Effector CD4-positive, alpha-beta T cell (primary cell): ENCODE data around the gene RFX6. TPM values are rescaled to one million over a fixed set of nuclear protein-coding genes. Genes with fewer than 3 reads are reported as not detected.
"Not testable (repeated sequence)": the region's sequence is repeated elsewhere in the genome, so short reads cannot be mapped to it uniquely, and the experiment has no call there.

Experiments used
- DNase-seq: peaks from one replicate; pipeline ENCODE4 v3.0.0-alpha.2; 2020
- total RNA-seq: gene quantifications from one replicate; lab custom pipeline; 2026; lab: John Stamatoyannopoulos, UW

RFX6 gene
- total RNA-seq = not detected

DNA sequence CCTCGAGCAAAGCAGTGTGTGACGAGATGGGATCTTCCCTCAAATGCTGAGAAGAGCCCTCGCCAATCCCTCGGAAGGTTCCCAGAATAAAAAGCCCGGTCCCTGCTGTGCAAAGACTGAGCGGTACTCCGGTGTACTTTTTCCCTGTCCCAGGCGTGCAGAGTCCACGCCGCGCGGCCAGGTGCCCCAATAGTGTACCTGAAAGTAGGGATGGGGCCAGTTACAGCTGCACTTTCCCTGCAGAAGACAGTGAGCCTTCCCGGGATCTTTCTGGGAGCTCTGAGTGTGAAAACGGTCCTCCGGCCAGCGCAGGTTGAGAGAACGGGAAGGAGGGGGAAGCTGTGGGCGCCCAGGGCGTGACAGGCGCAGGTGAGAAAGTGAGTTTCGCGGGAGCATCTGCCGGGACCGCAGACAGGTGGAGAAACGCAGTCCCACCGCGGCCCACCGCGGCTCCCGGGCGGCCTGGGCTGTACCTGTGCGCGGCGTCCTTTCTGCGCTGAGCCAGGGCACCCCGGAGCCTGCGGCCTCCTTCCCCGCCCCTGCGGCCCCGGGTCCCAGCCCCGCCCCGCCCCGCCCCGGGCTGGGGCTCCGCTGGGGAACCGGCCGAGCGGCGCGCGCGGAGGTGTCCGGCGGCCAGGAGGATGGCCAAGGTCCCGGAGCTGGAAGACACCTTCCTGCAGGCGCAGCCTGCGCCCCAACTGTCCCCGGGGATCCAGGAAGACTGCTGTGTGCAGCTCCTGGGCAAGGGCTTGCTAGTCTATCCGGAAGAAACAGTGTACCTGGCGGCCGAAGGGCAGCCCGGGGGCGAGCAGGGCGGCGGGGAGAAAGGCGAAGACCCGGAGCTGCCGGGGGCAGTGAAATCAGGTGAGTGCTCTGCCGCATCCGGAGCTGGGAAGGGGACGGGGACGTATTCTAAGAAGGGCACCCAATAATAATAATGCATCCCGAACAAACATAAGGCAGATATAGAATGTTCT lies at the start of gene RFX6:
Gene RFX6 (plus strand): TSS at position 608 of the 977 bp plus-strand sequence. CDS start 34 bp downstream, at position 642.
- DNase-seq = no peak

DNA sequence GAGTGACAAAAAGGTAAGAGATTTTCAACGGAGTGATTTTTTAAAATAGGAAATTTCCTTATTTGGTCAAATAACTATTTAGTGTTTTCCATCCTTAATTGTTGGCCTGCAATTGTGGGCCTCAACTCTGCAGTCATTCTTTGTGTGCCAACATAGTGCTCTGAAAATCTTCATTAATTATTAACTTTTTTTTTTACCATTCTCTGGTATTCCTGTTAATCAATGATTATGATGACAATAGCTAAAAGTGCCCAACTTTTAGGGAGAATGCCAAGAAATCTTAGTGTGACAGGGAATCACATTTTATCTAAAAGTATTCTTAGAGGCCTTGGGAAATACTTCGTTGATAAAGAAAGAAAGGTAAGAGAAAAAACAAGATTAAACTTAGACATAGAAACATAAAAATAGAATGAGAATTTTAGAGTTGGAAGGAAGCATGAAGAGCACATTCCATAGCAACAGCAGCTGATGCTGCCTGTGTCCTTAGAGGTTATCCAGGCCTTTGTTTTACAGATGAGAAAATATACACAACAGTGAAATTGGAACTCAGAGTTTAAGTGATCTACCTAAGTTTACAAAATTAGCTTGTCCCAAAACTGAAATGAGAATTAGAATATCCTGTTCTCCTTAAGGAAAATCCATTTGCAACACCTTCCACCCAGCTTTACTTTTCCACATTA lies 49.3 kb upstream of the RFX6 start:
- DNase-seq = no peak

DNA sequence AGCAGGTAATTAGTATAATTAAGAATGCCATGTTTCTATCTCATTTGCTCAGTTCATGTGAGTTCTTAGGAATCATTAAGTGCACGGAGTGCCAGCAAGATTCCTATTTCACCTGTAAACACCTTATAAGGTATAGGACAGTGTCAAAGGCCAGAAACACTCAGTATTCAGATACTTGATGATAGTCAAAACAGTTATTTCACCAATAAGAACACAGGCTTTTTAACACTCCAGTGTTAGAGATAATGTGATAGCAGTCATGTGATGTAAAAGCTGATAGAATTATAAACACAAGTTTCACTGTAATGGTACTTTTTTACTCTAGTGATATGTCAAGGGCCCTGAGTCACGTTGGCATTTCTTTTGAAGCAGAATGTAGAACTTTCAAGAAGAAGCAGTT lies 48.1 kb upstream of the RFX6 start, which contains the start of gene GPRC6A:
Gene GPRC6A (minus strand): TSS at position 101 of the 400 bp plus-strand sequence. CDS start 70 bp downstream, at position 31.
- DNase-seq = no peak

DNA sequence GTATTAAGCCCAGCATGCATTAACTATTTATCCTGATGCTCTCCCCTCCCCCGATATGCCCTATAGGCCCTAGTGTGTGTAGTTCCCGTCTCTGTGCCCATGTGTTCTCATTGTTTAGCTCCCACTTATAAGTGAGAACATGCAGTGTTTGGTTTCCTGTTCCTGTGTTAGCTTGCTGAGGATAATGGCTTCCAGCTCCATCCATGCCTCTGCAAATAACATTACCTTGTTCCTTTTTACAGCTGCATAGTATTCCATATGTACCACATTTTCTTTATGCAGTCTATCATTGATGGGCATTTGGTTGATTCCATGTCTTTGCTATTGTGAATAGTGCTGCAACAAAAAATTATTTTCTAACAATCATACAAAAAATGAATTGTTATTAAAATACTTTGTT lies 42.5 kb upstream of the RFX6 start:
- DNase-seq = not testable (repeated sequence)

- DNase-seq = no peak
Observed at GRCh38 chr6:116836606-116837342, 40.3 kb upstream of the RFX6 start.

GRCh38 chr6:116840091-116840490 lies 37.0 kb upstream of the RFX6 start:
- no peak for DNase-seq

GRCh38 chr6:116842459-116842858 lies 34.6 kb upstream of the RFX6 start:
- DNase-seq = no peak

DNA sequence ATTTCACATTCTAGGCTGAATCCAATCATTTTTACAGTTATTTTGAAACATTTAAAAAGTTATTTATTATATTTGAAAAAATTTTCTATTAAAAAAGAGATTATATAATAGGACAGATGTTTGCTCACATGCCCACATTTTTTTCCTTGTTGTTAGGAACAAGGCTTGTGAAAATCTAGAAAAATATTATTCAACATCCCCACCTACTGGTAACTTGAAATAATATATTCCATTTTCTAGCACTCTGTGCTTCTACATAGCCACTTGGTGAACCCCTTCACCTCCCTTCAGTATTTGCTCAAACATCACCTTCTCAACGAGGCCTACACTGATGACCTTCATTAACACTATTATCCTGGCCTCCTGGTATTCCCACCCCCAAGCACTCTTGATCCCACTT lies 29.8 kb upstream of the RFX6 start:
- DNase-seq = no peak

- no peak for DNase-seq
Observed at GRCh38 chr6:116858060-116858459, 19.0 kb upstream of the RFX6 start.

DNA sequence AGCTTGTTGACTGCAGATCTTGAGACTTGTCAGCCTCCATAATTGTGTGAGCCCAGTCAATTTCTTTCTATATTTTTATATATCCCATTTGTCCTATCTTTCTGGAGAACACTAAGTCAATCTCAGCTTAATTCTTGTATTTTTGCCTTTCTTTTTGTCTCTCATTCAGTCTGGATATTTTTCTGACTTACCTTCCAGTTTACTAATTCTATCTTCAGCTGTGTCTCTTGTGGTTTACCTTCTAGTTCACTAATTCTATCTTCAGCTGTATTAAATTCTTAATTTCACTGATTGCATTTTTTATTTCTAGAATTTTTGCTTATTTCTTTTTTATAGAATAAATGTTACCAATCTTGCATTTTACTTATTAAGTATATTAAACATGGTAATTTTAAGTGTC lies 17.8 kb upstream of the RFX6 start:
- DNase-seq = no peak

- no peak for DNase-seq
Observed at GRCh38 chr6:116866281-116866871, 10.7 kb upstream of the RFX6 start.

DNA sequence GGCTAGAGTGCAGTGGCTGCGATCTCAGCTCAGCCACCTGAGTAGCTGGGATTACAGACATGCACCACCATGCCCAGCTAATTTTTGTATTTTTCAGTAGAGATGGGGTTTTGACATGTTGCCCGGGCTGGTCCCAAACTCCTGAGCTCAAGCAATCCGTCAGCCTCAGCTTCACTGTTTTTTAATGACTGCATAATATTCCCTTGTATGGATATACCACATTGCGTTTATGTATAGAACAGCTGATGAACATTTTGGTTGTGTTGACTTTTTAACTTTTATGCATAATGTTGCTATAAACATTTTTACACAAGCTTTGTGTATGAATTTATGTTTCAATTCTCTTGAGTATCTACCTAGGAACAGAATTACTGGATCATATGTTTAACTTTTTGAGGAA lies 4.3 kb upstream of the RFX6 start:
- DNase-seq = no peak

- DNase-seq = no peak
Observed at GRCh38 chr6:116876107-116876506, 935 bp upstream of the RFX6 start.

- no peak for DNase-seq
Observed at GRCh38 chr6:116877743-116878142, 701 bp downstream of the RFX6 start.

- no peak for DNase-seq
Observed at GRCh38 chr6:116881236-116881635, 4.2 kb downstream of the RFX6 start.

- DNase-seq = no peak
Observed at GRCh38 chr6:116883005-116883404, 6.0 kb downstream of the RFX6 start.

DNA sequence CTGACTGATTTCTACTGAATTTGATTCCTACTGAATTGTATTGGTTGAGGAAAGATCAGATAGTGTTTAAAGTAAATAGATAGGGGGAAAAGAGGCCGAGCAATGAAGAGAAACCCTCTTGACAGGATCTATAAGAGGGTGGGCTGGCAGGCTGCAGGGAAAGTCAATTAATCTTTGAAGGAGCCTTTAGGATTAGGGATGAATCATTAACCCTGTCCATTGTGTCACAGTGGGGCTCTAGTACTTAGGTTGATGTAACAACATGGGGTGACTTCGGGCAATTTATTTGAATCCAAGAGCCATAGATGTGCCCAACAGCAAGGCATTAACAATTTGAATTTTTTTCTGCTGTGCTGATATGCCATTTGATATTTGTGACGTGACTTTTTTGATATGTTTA lies 7.5 kb downstream of the RFX6 start:
- no peak for DNase-seq

GRCh38 chr6:116887168-116887567 lies 10.1 kb downstream of the RFX6 start:
- DNase-seq = no peak

DNA sequence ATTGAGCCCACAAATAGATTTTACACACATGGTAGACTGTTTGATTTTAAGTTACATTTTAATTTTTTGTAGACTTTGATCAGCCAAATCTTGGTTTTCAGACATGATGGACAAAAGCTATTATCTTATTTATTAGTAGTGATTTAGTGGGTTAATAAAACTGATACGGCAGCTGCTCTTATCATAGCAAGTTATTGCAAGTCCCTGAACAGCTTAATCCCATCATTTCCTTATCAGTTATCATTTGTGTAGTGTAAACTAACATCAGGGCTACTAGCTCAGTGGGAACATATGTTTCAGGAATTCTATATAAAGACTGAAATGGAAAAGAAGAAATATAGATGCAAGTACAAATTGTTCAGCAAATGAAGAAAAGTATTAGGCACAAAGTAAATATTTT lies 10.9 kb downstream of the RFX6 start:
- DNase-seq = no peak

GRCh38 chr6:116888732-116889360 lies 11.8 kb downstream of the RFX6 start:
- DNase-seq = no peak

GRCh38 chr6:116894669-116895068 lies 17.6 kb downstream of the RFX6 start:
- no peak for DNase-seq

DNA sequence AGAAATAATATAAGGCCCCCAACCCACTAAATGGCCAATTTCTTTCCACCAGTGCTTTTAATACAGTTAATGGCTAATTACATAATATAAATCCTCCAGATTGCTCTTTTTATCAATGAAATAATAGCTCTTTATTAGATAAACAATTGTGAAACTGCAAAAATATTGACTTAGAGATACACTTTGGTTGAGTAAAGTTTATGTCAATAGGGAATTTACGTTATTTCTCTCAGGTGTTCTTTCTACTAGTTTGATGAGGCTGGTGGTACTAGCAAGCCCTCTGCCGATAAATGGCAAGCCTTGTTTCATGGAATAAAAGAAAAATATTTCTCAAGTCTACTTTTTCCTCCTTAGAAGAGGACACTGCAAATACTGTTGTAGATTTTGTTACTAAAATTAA lies 18.9 kb downstream of the RFX6 start:
- no peak for DNase-seq
